ENCODE data around the gene ZGRF1.
A peak's percentile ranks its signal among the peaks of the same experiment; 100 is the strongest.
"Not testable (repeated sequence)": the region's sequence is repeated elsewhere in the genome, so short reads cannot be mapped to it uniquely, and the experiment has no call there.

The ZGRF1 gene

GRCh38 chr4:112591593-112591992, 45.1 kb downstream of the ZGRF1 start:
- Mint-ChIP-seq H3K4me1 (ENCODE audit: low read depth) (peaks cover 4% of the 10 kb centered on the region), H3K27me3 (no peaks in the 10 kb centered on the region), H3K27ac (no peak overlapping the region), H3K36me3 (ENCODE audit: low read depth) (peaks cover 30% of the 10 kb centered on the region), H3K9me3 (no peaks in the 10 kb centered on the region), H3K4me3 (no peak overlapping the region)

GRCh38 chr4:112589206-112589605, 47.5 kb downstream of the ZGRF1 start:
- no peak overlapping the region for H3K27ac Mint-ChIP-seq
- H3K9me3 Mint-ChIP-seq = no peaks in the 10 kb centered on the region
- no peaks in the 10 kb centered on the region for H3K27me3 Mint-ChIP-seq
- no peak overlapping the region for H3K4me3 Mint-ChIP-seq
- H3K4me1 Mint-ChIP-seq (ENCODE audit: low read depth) = peaks cover 4% of the 10 kb centered on the region
- H3K36me3 Mint-ChIP-seq (ENCODE audit: low read depth) = peaks cover 35% of the 10 kb centered on the region

- no peak overlapping the region for H3K27ac Mint-ChIP-seq
- H3K9me3 Mint-ChIP-seq = no peaks in the 10 kb centered on the region
- H3K4me1 Mint-ChIP-seq (ENCODE audit: low read depth) = peaks cover 4% of the 10 kb centered on the region
- no peak overlapping the region for H3K4me3 Mint-ChIP-seq
- H3K36me3 Mint-ChIP-seq (ENCODE audit: low read depth) = peaks cover 47% of the 10 kb centered on the region
- H3K27me3 Mint-ChIP-seq = no peaks in the 10 kb centered on the region
Observed at GRCh38 chr4:112585977-112586736, 50.6 kb downstream of the ZGRF1 start.

GRCh38 chr4:112567536-112567935, 69.2 kb downstream of the ZGRF1 start:
- Mint-ChIP-seq H3K4me3 (no peak overlapping the region), H3K36me3 (ENCODE audit: low read depth) (peaks cover 33% of the 10 kb centered on the region), H3K9me3 (no peaks in the 10 kb centered on the region), H3K4me1 (ENCODE audit: low read depth) (no peaks in the 10 kb centered on the region), H3K27ac (no peak overlapping the region), H3K27me3 (no peaks in the 10 kb centered on the region)

GRCh38 chr4:112564706-112565270, 71.9 kb downstream of the ZGRF1 start:
- H3K27me3 Mint-ChIP-seq = no peaks in the 10 kb centered on the region
- no peak overlapping the region for H3K4me3 Mint-ChIP-seq
- H3K9me3 Mint-ChIP-seq = no peaks in the 10 kb centered on the region
- peaks cover 45% of the 10 kb centered on the region for H3K36me3 Mint-ChIP-seq (ENCODE audit: low read depth)
- peaks cover 5% of the 10 kb centered on the region for H3K4me1 Mint-ChIP-seq (ENCODE audit: low read depth)
- no peak overlapping the region for H3K27ac Mint-ChIP-seq

- H3K4me1 Mint-ChIP-seq (ENCODE audit: low read depth) = peaks cover 8% of the 10 kb centered on the region
- H3K9me3 Mint-ChIP-seq = no peaks in the 10 kb centered on the region
- no peaks in the 10 kb centered on the region for H3K27me3 Mint-ChIP-seq
- no peak overlapping the region for H3K4me3 Mint-ChIP-seq
- H3K36me3 Mint-ChIP-seq (ENCODE audit: low read depth) = peaks cover 52% of the 10 kb centered on the region
- H3K27ac Mint-ChIP-seq = no peak overlapping the region
Observed at GRCh38 chr4:112563431-112564200, 73.1 kb downstream of the ZGRF1 start.

GRCh38 chr4:112562254-112562879, 74.3 kb downstream of the ZGRF1 start:
- Mint-ChIP-seq H3K36me3 (ENCODE audit: low read depth) (peaks cover 55% of the 10 kb centered on the region), H3K9me3 (no peaks in the 10 kb centered on the region), H3K27ac (no peak overlapping the region), H3K4me1 (ENCODE audit: low read depth) (peaks cover 8% of the 10 kb centered on the region), H3K4me3 (no peak overlapping the region), H3K27me3 (no peaks in the 10 kb centered on the region)

- Mint-ChIP-seq H3K27me3 (no peaks in the 10 kb centered on the region), H3K9me3 (no peaks in the 10 kb centered on the region), H3K4me3 (no peak overlapping the region), H3K36me3 (ENCODE audit: low read depth) (peaks cover 53% of the 10 kb centered on the region), H3K4me1 (ENCODE audit: low read depth) (peaks cover 8% of the 10 kb centered on the region), H3K27ac (peak overlapping the region; percentile 9)
Observed at GRCh38 chr4:112560084-112560483, 76.6 kb downstream of the ZGRF1 start.

- H3K9me3 Mint-ChIP-seq = no peaks in the 10 kb centered on the region
- peaks cover 54% of the 10 kb centered on the region for H3K36me3 Mint-ChIP-seq (ENCODE audit: low read depth)
- H3K4me1 Mint-ChIP-seq (ENCODE audit: low read depth) = peaks cover 8% of the 10 kb centered on the region
- H3K27ac Mint-ChIP-seq = no peak overlapping the region
- H3K27me3 Mint-ChIP-seq = no peaks in the 10 kb centered on the region
- no peak overlapping the region for H3K4me3 Mint-ChIP-seq
Observed at GRCh38 chr4:112559053-112559452, 77.7 kb downstream of the ZGRF1 start.

- H3K27me3 Mint-ChIP-seq = no peaks in the 10 kb centered on the region
- H3K27ac Mint-ChIP-seq = no peak overlapping the region
- H3K4me3 Mint-ChIP-seq = no peak overlapping the region
- H3K4me1 Mint-ChIP-seq (ENCODE audit: low read depth) = peaks cover 8% of the 10 kb centered on the region
- H3K9me3 Mint-ChIP-seq = no peaks in the 10 kb centered on the region
- peaks cover 56% of the 10 kb centered on the region for H3K36me3 Mint-ChIP-seq (ENCODE audit: low read depth)
Observed at GRCh38 chr4:112557676-112558411, 78.9 kb downstream of the ZGRF1 start.

- H3K36me3 Mint-ChIP-seq (ENCODE audit: low read depth) = peaks cover 33% of the 10 kb centered on the region
- H3K4me3 Mint-ChIP-seq; H3K9me3 Mint-ChIP-seq; H3K27ac Mint-ChIP-seq; H3K27me3 Mint-ChIP-seq; H3K4me1 Mint-ChIP-seq (ENCODE audit: low read depth): not testable (repeated sequence)
Observed at GRCh38 chr4:112554271-112554670, 82.4 kb downstream of the ZGRF1 start.

GRCh38 chr4:112552668-112553067, 84.0 kb downstream of the ZGRF1 start:
- Mint-ChIP-seq H3K36me3 (ENCODE audit: low read depth) (peaks cover 22% of the 10 kb centered on the region), H3K27me3 (no peaks in the 10 kb centered on the region), H3K4me3 (no peak overlapping the region)

GRCh38 chr4:112550728-112551127, 86.0 kb downstream of the ZGRF1 start:
- H3K36me3 Mint-ChIP-seq (ENCODE audit: low read depth) = peaks cover 17% of the 10 kb centered on the region

More at GRCh38 chr4:112552668-112553067, 84.0 kb downstream of the ZGRF1 start:
- Mint-ChIP-seq H3K9me3 (no peaks in the 10 kb centered on the region), H3K4me1 (ENCODE audit: low read depth) (no peaks in the 10 kb centered on the region), H3K27ac (no peak overlapping the region)

GRCh38 chr4:112546476-112546875, 90.2 kb downstream of the ZGRF1 start:
- no peak overlapping the region for H3K4me3 Mint-ChIP-seq
- H3K27me3 Mint-ChIP-seq = no peaks in the 10 kb centered on the region
- peaks cover 12% of the 10 kb centered on the region for H3K36me3 Mint-ChIP-seq (ENCODE audit: low read depth)
- H3K4me1 Mint-ChIP-seq (ENCODE audit: low read depth) = no peaks in the 10 kb centered on the region
- H3K27ac Mint-ChIP-seq = no peak overlapping the region
- H3K9me3 Mint-ChIP-seq = no peaks in the 10 kb centered on the region

More at GRCh38 chr4:112550728-112551127, 86.0 kb downstream of the ZGRF1 start:
- H3K9me3 Mint-ChIP-seq = no peaks in the 10 kb centered on the region
- no peak overlapping the region for H3K4me3 Mint-ChIP-seq
- H3K27ac Mint-ChIP-seq = no peak overlapping the region
- H3K27me3 Mint-ChIP-seq = no peaks in the 10 kb centered on the region
- H3K4me1 Mint-ChIP-seq (ENCODE audit: low read depth) = no peaks in the 10 kb centered on the region
